ENCODE results near the gene INTS15.

INTS15 gene

DNA sequence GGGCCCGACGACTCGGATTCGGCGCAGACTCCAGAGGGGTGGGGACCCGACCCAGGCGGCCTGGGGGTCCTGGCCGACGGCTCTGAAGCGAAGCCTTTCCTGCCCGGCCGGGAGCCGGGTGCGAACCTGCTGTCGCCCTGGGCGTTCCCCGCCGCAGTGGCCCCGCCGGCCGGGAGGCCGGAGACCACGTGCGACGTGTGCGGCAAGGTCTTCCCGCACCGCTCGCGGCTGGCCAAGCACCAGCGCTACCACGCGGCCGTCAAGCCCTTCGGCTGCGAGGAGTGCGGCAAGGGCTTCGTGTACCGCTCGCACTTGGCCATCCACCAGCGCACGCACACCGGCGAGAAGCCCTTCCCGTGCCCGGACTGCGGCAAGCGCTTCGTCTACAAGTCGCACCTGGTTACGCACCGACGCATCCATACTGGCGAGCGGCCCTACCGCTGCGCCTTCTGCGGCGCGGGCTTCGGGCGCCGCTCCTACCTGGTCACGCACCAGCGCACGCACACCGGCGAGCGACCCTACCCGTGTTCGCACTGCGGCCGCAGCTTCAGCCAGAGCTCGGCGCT lies 62.7 kb downstream of the INTS15 start:
- Histone ChIP-seq H3K27ac (ENCODE audit: low read length) (no peak overlapping the region), H3K27me3 (ENCODE audit: insufficient read depth, low read length, poor library complexity) (no peaks in the 10 kb centered on the region), H3K4me3 (ENCODE audit: low read depth in 1 of 2, low read length in 2 of 2) (no peak overlapping the region), H4K20me1 (ENCODE audit: insufficient read depth, low read length) (peaks cover 47% of the 10 kb centered on the region), H3K4me1 (ENCODE audit: insufficient read depth, low read length) (no peaks in the 10 kb centered on the region), H3K9me3 (ENCODE audit: insufficient read depth, low read length, severe bottlenecking) (peaks cover 7% of the 10 kb centered on the region), H3K79me2 (ENCODE audit: insufficient read depth, low read length) (peaks cover 21% of the 10 kb centered on the region), H3K4me2 (ENCODE audit: insufficient read depth, low read length) (no peak overlapping the region), H3K36me3 (ENCODE audit: insufficient read depth, low read length) (peaks cover 66% of the 10 kb centered on the region), H2AFZ (ENCODE audit: low read depth, low read length) (no peak overlapping the region), H3K9ac (ENCODE audit: low read depth, low read length) (no peak overlapping the region)
- DNase-seq, result no peak
- ATAC-seq (ENCODE audit: insufficient read depth, low read depth), result no peak
- no peak for TF ChIP-seq EZH2 (IDR thresholded peaks at IDR 0.05; ENCODE audit: borderline replicate concordance, low read depth, low read length, severe bottlenecking)
- TF ChIP-seq, protein P1, sequence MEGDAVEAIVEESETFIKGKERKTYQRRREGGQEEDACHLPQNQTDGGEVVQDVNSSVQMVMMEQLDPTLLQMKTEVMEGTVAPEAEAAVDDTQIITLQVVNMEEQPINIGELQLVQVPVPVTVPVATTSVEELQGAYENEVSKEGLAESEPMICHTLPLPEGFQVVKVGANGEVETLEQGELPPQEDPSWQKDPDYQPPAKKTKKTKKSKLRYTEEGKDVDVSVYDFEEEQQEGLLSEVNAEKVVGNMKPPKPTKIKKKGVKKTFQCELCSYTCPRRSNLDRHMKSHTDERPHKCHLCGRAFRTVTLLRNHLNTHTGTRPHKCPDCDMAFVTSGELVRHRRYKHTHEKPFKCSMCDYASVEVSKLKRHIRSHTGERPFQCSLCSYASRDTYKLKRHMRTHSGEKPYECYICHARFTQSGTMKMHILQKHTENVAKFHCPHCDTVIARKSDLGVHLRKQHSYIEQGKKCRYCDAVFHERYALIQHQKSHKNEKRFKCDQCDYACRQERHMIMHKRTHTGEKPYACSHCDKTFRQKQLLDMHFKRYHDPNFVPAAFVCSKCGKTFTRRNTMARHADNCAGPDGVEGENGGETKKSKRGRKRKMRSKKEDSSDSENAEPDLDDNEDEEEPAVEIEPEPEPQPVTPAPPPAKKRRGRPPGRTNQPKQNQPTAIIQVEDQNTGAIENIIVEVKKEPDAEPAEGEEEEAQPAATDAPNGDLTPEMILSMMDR (IDR thresholded peaks at IDR 0.05; ENCODE audit: borderline replicate concordance, extremely low read depth, low read length, poor library complexity, severe bottlenecking), result no peak

DNA sequence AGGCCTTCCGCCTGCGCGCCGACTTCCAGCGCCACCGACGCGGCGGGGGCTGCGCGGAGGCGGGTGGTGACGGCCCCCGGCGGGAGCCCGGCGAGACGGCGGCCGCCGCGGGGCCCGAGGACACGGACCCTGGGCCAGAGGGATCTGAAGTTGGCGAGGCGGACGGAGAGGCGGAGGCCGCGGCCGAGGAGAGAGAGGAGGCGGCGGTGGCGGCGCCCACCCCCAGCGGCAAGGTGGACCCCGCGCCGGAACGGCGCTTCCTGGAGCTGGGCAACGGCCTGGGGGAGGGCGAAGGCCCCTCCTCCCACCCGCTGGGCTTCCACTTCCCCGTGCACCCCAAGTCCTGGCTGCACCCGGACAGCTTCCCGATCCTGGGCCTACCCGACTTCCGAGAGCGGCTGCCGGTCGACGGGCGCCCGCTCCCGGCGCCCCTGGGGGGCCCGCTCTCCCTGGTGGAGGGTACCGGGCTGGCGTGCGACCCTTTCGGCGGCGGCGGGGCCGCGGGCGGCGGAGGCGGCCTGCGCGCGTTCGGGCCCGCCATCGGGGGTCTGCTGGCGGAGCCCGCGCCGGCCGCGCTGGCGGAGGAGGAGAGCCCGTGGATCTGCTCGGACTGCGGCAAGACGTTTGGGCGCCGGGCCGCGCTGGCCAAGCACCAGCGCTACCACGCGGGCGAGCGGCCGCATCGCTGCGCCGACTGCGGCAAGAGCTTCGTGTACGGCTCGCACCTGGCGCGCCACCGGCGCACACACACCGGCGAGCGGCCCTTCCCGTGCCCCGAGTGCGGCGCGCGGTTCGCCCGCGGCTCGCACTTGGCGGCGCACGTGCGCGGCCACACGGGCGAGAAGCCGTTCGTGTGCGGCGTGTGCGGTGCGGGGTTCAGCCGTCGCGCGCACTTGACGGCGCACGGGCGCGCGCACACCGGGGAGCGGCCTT lies 63.5 kb downstream of the INTS15 start:
- H3K27ac ChIP-seq (ENCODE audit: low read length), result no peak overlapping the region
- H3K79me2 ChIP-seq (ENCODE audit: insufficient read depth, low read length), result peaks cover 13% of the 10 kb centered on the region
- peaks cover 39% of the 10 kb centered on the region for H4K20me1 ChIP-seq (ENCODE audit: insufficient read depth, low read length)
- TF ChIP-seq, protein P1 (IDR thresholded peaks at IDR 0.05; ENCODE audit: borderline replicate concordance, extremely low read depth, low read length, poor library complexity, severe bottlenecking), result no peak
- no peak for TF ChIP-seq EZH2 (IDR thresholded peaks at IDR 0.05; ENCODE audit: borderline replicate concordance, low read depth, low read length, severe bottlenecking)
- peaks cover 58% of the 10 kb centered on the region for H3K36me3 ChIP-seq (ENCODE audit: insufficient read depth, low read length)
- H3K4me3 ChIP-seq (ENCODE audit: low read depth in 1 of 2, low read length in 2 of 2), result no peak overlapping the region
- no peak overlapping the region for H2AFZ ChIP-seq (ENCODE audit: low read depth, low read length)
- H3K9ac ChIP-seq (ENCODE audit: low read depth, low read length), result no peak overlapping the region
- no peak for ATAC-seq (ENCODE audit: insufficient read depth, low read depth)
- no peaks in the 10 kb centered on the region for H3K4me1 ChIP-seq (ENCODE audit: insufficient read depth, low read length)
- DNase-seq, result no peak
- peaks cover 7% of the 10 kb centered on the region for H3K9me3 ChIP-seq (ENCODE audit: insufficient read depth, low read length, severe bottlenecking)
- H3K4me2 ChIP-seq (ENCODE audit: insufficient read depth, low read length), result no peak overlapping the region
- no peaks in the 10 kb centered on the region for H3K27me3 ChIP-seq (ENCODE audit: insufficient read depth, low read length, poor library complexity)

GRCh38 chr7:6654113-6654841 lies 64.5 kb downstream of the INTS15 start:
- Histone ChIP-seq H4K20me1 (ENCODE audit: insufficient read depth, low read length) (peaks cover 29% of the 10 kb centered on the region), H3K4me1 (ENCODE audit: insufficient read depth, low read length) (no peaks in the 10 kb centered on the region), H2AFZ (ENCODE audit: low read depth, low read length) (no peak overlapping the region), H3K4me2 (ENCODE audit: insufficient read depth, low read length) (no peak overlapping the region), H3K9ac (ENCODE audit: low read depth, low read length) (no peak overlapping the region), H3K4me3 (ENCODE audit: low read depth in 1 of 2, low read length in 2 of 2) (no peak overlapping the region), H3K9me3 (ENCODE audit: insufficient read depth, low read length, severe bottlenecking) (peaks cover 7% of the 10 kb centered on the region), H3K79me2 (ENCODE audit: insufficient read depth, low read length) (peaks cover 4% of the 10 kb centered on the region; the same call in 1 of the 2 replicates), H3K36me3 (ENCODE audit: insufficient read depth, low read length) (peaks cover 49% of the 10 kb centered on the region), H3K27me3 (ENCODE audit: insufficient read depth, low read length, poor library complexity) (no peaks in the 10 kb centered on the region), H3K27ac (ENCODE audit: low read length) (no peak overlapping the region)
- TF ChIP-seq, protein P1 (IDR thresholded peaks at IDR 0.05; ENCODE audit: borderline replicate concordance, extremely low read depth, low read length, poor library complexity, severe bottlenecking), result no peak
- TF ChIP-seq EZH2 (IDR thresholded peaks at IDR 0.05; ENCODE audit: borderline replicate concordance, low read depth, low read length, severe bottlenecking), result no peak
- ATAC-seq (ENCODE audit: insufficient read depth, low read depth), result no peak
- no peak for DNase-seq

All from DND-41 (cell line).